DMS153 (cell line): ENCODE results near the gene TMED10.
"Not testable (repeated sequence)": the region's sequence is repeated elsewhere in the genome, so short reads cannot be mapped to it uniquely, and the experiment has no call there.

Experiments
- DNase-seq: peaks from one replicate; lab custom pipeline; 2025; lab: John Stamatoyannopoulos, UW

The TMED10 gene

GRCh38 chr14:75158843-75159614 lies 17.4 kb downstream of the TMED10 start:
- no peak for DNase-seq

- DNase-seq = no peak
These were observed 19.5 kb downstream of the TMED10 start for GRCh38 chr14:75156901-75157300.

DNA sequence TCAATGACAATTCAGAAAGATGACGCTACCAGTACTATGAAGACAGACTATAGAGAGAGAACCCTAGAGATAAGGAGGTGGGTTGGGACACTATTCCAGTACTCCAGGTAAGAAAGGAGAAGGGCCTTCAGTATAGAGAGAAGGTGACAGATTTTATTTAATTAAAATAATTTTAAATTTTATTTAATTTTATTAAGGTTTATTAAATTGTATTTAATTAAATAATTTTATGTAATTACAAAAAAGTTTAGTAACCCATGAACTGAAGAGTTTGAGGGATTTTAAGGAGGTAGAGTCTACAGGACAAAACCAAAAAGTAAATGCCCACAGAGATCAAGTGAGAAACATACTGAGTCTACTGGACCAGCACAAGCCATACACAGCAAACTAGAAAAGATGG lies 20.3 kb downstream of the TMED10 start:
- DNase-seq = no peak

DNA sequence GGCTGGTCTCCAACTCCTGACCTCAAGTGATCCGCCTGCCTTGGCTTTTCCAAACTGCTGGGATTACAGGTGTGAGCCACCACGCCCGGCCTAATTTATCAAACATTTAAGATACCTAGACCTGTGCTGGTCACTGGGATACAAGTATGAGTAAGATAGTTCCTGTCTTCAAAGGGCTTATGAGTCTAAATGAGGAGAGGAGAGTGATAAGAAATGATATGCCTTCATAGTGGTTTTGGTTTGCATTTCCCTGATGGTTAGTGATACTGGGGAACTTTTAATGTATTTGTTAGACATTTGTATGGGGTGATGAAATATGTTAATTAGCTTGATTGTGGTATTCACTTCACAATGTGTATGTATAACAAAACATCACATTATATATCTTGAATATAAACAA lies 21.2 kb downstream of the TMED10 start:
- DNase-seq = no peak

- no peak for DNase-seq
These were observed 23.1 kb downstream of the TMED10 start for GRCh38 chr14:75153295-75153694.

DNA sequence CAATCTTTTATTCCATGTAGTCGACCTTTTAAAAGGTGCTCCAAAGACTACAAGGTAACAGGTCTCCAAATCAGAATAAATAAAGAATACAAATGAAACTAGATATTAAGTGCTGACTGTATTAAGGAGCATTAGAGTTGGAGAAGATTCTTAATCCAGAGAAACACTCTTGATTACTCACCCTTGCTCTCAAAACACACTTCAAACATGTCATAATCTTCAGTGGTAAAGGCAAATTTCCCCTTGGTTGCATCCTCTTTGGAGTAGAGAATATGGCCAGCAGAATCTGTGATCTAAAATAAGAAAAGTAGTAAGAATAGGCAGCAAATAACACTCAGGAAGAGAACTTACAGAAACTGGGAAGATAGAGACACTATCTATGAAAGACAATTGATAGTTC lies 24.6 kb downstream of the TMED10 start:
- DNase-seq = no peak

DNA sequence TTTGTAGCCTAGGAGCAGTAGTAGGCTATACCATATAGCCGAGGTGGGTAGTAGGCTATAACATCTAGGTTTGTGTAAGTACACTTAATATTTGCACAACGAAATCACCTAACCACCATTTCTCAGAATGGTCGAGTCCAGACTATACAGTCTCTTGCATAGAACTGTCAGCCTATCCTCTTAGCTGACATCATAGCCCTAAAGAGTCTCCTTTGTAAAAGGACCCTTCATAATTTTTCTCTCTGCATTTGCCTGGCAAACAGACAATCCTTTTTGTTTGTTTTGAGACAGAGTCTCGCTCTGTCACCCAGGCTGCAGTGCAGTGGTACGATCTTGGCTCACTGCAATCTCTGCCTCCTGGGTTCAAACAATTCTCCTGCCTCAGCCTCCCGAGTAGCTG lies 25.8 kb downstream of the TMED10 start:
- not testable (repeated sequence) for DNase-seq

DNA sequence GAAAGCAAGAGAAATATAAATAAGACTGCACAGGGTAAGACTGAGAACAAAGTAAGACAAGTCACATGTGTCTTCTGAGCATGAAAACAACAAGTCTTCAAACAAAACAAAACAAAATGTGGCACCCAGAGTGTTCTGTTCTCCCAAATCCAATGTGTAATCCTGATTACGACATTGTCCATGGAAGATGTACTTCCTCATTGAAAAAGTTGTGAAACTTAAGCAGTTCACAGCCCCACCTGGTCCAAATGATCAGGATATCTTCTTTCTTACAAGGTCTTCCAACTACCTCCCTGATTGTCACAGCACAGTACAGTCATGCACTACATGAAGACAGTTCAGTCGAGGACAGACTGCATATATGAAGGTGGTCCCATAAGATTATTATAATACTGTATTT lies 26.3 kb downstream of the TMED10 start:
- no peak for DNase-seq

- DNase-seq = no peak
These were observed 28.9 kb downstream of the TMED10 start for GRCh38 chr14:75147423-75148071.

DNA sequence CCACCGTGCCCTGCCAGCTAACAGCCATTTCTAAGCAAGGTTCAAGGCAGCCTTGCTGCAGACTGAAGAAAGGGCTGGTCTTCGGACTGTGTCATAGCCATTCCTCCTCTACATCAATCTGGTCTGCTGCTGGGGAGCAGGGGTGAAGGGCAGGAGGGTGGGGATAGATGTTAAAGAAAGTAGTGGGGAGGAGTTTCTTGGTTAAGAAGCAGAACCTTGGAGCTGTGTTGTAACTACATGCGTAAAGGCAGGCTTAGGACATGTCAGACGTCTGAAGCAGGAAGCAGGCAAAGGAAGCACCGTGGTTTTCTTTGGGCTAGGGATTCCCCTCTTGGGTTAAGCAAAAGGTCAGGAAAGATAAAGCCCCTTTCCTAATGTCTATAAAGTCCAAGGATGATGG lies 31.5 kb downstream of the TMED10 start:
- DNase-seq = no peak

DNA sequence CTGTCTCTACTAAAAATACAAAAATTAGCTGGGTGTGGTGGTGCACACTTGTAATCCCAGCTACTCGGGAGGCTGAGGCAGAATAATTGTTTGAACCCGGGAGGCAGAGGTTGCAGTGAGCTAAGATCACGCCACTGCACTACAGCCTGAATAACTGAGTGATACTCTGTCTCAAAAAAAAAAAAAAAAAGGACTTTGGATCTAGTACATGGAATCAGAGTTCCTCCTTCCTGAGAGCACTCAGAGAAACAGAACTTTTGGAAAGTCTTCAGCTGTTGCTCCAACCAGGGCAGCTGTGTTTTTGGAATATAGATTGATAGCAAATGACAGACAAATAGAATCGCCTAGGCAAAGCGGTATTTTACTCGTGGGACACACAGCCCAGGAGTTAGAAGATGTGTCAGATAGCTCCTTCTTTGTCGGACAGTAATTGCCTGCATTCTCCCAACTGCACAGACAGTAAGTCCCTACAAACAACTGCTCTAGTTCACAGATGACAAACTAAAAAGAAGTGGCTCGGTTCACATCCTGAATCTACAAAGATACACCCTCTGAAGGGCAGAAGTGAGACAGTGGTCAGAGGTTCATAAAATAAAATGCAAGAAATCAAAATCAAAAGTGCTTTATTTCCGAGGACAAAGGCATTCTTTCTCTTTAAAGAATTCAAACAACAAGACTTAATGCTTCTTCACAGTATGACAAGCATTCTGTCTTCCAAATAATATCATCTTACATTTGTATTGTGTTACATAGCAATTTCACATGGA lies 32.5 kb downstream of the TMED10 start:
- DNase-seq = no peak

- no peak for DNase-seq
These were observed 33.9 kb downstream of the TMED10 start for GRCh38 chr14:75142494-75142893.

DNA sequence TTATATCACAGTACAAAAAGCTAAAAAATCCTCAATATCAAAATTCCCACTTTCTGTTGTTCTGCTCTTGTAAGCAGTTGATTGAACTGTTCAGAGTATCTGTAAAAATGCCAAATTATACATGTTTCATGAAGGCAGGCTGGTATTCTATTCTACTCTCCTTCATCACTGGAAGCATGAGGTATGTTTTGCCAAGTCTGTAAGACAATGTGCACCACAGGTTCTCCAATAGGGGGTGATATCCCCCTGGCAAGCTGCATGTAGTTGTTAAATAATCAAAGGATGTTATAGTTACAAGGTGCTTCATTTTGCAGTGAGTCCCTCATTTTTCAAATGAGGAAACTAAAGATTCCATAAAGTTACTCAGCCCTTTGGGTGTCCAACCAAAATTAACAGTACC lies 34.4 kb downstream of the TMED10 start:
- no peak for DNase-seq

DNA sequence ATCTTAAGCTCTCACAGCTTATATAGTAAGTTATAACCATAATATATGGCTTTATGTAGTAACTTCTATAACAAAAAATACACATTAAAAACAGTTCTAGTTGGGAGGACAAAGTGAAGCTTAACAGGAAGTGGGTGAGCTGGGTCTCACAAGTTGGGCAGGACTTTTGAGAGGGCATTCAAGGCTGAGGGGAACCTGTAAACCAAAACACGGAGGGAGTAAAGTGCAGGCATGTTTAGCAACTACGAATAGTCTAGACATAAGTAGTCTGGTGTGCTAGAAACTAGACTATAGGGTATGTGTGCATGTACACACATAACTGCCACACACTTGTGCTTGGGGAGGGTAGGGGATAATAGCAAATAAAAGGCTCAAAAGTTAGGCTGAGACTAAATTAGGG lies 35.4 kb downstream of the TMED10 start:
- no peak for DNase-seq

GRCh38 chr14:75140620-75141019 lies 35.8 kb downstream of the TMED10 start:
- no peak for DNase-seq

GRCh38 chr14:75139185-75139584 lies 37.2 kb downstream of the TMED10 start:
- DNase-seq = no peak

- no peak for DNase-seq
These were observed 37.9 kb downstream of the TMED10 start for GRCh38 chr14:75138492-75138891.

DNA sequence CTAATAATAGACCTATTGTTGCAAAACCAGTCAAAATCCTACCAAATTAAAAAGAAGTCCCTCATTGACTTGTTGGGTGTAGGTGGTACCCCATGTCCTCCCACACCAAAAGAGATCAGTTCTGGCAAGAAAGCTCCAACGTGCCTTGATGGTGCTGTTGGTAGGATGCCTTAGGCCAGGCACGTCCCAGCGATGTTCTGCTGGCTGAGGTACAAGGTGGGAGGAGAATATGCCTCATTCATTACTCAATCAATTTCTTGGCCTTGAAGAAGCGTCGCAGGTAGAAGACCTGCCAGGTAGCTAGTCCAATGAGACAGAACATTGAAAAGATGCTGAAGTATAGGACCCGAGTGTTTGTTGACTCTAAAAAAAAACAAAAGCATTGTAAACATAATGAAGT lies 41.8 kb downstream of the TMED10 start:
- DNase-seq = no peak

- no peak for DNase-seq
These were observed 42.8 kb downstream of the TMED10 start for GRCh38 chr14:75133597-75133996.

GRCh38 chr14:75132382-75133086 lies 43.9 kb downstream of the TMED10 start:
- peak; percentile 50 for DNase-seq

DNA sequence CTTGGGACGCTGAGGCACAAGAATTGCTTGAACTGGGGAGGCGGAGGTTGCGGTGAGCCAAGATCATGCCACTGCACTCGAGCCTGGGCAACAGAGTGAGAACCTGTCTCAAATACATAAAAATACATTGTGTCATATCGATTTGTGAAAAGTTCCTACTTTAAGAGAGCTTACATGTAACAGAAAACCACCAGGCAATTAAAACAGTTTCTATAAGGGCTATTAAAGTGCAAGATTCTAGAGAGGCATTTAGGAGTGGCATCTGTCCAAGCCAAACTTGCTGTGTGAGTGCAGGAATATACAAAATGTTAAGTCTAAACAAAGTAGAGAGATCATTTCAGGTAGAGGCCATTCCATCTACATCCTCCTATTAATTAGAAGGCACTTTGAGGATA lies 47.8 kb downstream of the TMED10 start:
- no peak for DNase-seq

DNA sequence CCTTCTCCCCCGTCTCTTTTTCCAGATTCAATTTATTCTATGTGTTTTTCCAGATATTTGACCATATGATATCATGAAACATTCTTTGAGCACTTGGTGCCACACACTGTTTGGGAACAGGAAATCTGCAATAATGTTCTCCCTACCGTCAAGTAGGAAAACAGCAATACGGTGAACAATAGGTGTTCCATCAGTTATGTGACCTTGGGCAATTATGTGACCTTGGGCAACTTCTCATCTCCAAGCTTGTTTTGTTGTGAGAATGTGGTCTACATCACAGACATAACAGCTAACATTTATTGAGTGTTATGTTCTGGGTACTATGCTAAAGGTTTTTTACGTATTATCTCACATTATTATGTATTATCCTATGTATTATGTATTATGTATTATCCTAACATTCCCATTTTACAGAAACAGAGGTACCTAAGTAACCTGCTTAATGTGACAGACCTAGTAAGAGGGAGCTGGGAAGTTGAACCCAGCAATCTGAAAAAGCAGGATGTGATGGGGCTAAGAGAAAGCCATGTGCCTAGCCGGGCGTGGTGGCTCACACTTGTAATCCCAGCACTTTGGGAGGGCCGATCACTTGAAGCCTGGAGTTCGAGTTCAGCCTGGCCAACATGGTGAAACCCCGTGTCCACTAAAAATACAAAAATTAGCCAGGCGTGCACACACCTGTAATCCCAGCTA lies 48.4 kb downstream of the TMED10 start:
- DNase-seq = no peak
